IgD-negative memory B cell (primary cell): Measurements from ENCODE around the gene MCRIP1. TPM values are rescaled to one million over a fixed set of nuclear protein-coding genes. Genes with fewer than 3 reads are reported as not detected.

Source experiments
- H3K27ac Mint-ChIP-seq, 3 donors: one replicate each; pipeline ENCODE4 v1.8.0; 2020 to 2022; ENCODE audit warnings: mild to moderate bottlenecking in 3 of 3, mixed read lengths in 3 of 3, moderate library complexity in 1 of 3
- H3K27me3 Mint-ChIP-seq: one replicate; pipeline ENCODE4 v1.8.0; 2021; ENCODE audit warnings: mixed read lengths
- H3K36me3 Mint-ChIP-seq: one replicate; pipeline ENCODE4 v1.8.0; 2020; ENCODE audit warnings: mild to moderate bottlenecking, mixed read lengths
- H3K4me1 Mint-ChIP-seq, 3 donors: one replicate each; pipeline ENCODE4 v1.8.0; 2020 to 2022; ENCODE audit warnings: mixed read lengths in 3 of 3, mild to moderate bottlenecking in 1 of 3
- H3K4me3 Mint-ChIP-seq, 4 donors: one replicate each; pipeline ENCODE4 v1.8.0; 2020 to 2022; ENCODE audit warnings: mild to moderate bottlenecking in 4 of 4, mixed read lengths in 4 of 4, moderate library complexity in 3 of 4
- H3K9me3 Mint-ChIP-seq, 3 donors: one replicate each; pipeline ENCODE4 v1.8.0; 2020 to 2021; ENCODE audit warnings: mixed read lengths in 3 of 3, mild to moderate bottlenecking in 1 of 3
- polyA plus RNA-seq: library from polyadenylated mRNA; unstranded; fragments of 300-500 nt; fragmentation: Illumina TruSeq; gene quantifications from one replicate; pipeline ENCODE4 v1.2.3, GENCODE V29; 2021

The MCRIP1 gene
- polyA plus RNA-seq, 1 donor from 2014 or later = 66.4 TPM

GRCh38 chr17:81794074-81794476, 39.0 kb downstream of the MCRIP1 start:
- H3K27me3 Mint-ChIP-seq = peaks cover 5% of the 10 kb centered on the region
- no peak overlapping the region for H3K4me3 Mint-ChIP-seq
- no peak overlapping the region for H3K27ac Mint-ChIP-seq
- H3K4me1 Mint-ChIP-seq = no peaks in the 10 kb centered on the region
- H3K9me3 Mint-ChIP-seq = no peaks in the 10 kb centered on the region
- H3K36me3 Mint-ChIP-seq = no peaks in the 10 kb centered on the region

- H3K9me3 Mint-ChIP-seq = no peaks in the 10 kb centered on the region
- no peaks in the 10 kb centered on the region for H3K4me1 Mint-ChIP-seq
- peaks cover 4% of the 10 kb centered on the region for H3K27me3 Mint-ChIP-seq
- H3K27ac Mint-ChIP-seq = no peak overlapping the region
- no peak overlapping the region for H3K4me3 Mint-ChIP-seq
- H3K36me3 Mint-ChIP-seq = no peaks in the 10 kb centered on the region
Observed at GRCh38 chr17:81792675-81793615, 40.1 kb downstream of the MCRIP1 start.

Other genes starting within 250 kb of the MCRIP1 start
- 53.5 TPM for gene NPLOC4, start 196.2 kb downstream of the MCRIP1 start, polyA plus RNA-seq
- 0.36 TPM for gene TSPAN10, start 196.1 kb downstream of the MCRIP1 start, polyA plus RNA-seq
- gene PDE6G, start 176.7 kb downstream of the MCRIP1 start, polyA plus RNA-seq = 1.5 TPM
- gene OXLD1, start 166.7 kb downstream of the MCRIP1 start, polyA plus RNA-seq = 77.7 TPM
- gene CCDC137, start 166.6 kb downstream of the MCRIP1 start, polyA plus RNA-seq = 27.9 TPM
- gene ARL16, start 149.5 kb downstream of the MCRIP1 start, polyA plus RNA-seq = 33.2 TPM
- gene HGS, start 149.3 kb downstream of the MCRIP1 start, polyA plus RNA-seq = 37.6 TPM
- 63.7 TPM for gene MRPL12, start 129.9 kb downstream of the MCRIP1 start, polyA plus RNA-seq
- gene SLC25A10, start 121.0 kb downstream of the MCRIP1 start, polyA plus RNA-seq = 2.4 TPM
- gene GCGR, start 29.1 kb downstream of the MCRIP1 start, polyA plus RNA-seq = not detected
- not detected for gene PPP1R27, start 1.8 kb upstream of the MCRIP1 start, polyA plus RNA-seq
- 177 TPM for gene P4HB, start 27.2 kb upstream of the MCRIP1 start, polyA plus RNA-seq
- gene ARHGDIA, start 38.0 kb upstream of the MCRIP1 start, polyA plus RNA-seq = 163 TPM
- 22.5 TPM for gene ALYREF, start 58.3 kb upstream of the MCRIP1 start, polyA plus RNA-seq
- gene ANAPC11, start 58.4 kb upstream of the MCRIP1 start, polyA plus RNA-seq = 266 TPM
- gene NPB, start 68.9 kb upstream of the MCRIP1 start, polyA plus RNA-seq = not detected
- 20.0 TPM for gene PCYT2, start 78.1 kb upstream of the MCRIP1 start, polyA plus RNA-seq
- gene SIRT7, start 84.9 kb upstream of the MCRIP1 start, polyA plus RNA-seq = 31.6 TPM
- 1.6 TPM for gene MAFG, start 94.4 kb upstream of the MCRIP1 start, polyA plus RNA-seq
- gene PYCR1, start 104.0 kb upstream of the MCRIP1 start, polyA plus RNA-seq = 3.6 TPM
- gene MYADML2, start 113.9 kb upstream of the MCRIP1 start, polyA plus RNA-seq = not detected
- not detected for gene NOTUM, start 127.9 kb upstream of the MCRIP1 start, polyA plus RNA-seq
- 30.8 TPM for gene ASPSCR1, start 144.3 kb upstream of the MCRIP1 start, polyA plus RNA-seq
- 47.7 TPM for gene CENPX, start 189.6 kb upstream of the MCRIP1 start, polyA plus RNA-seq
- gene LRRC45, start 190.0 kb upstream of the MCRIP1 start, polyA plus RNA-seq = 5.3 TPM
- not detected for gene RAC3, start 198.4 kb upstream of the MCRIP1 start, polyA plus RNA-seq
- gene DCXR, start 204.4 kb upstream of the MCRIP1 start, polyA plus RNA-seq = 88.3 TPM
- 4.1 TPM for gene RFNG, start 218.5 kb upstream of the MCRIP1 start, polyA plus RNA-seq
- gene GPS1, start 218.6 kb upstream of the MCRIP1 start, polyA plus RNA-seq = 122 TPM
- 55.7 TPM for gene DUS1L, start 232.5 kb upstream of the MCRIP1 start, polyA plus RNA-seq